Esophagus squamous epithelium (tissue), 4 donors: ENCODE results near the gene FOXF1.

ENCODE experiments used
- CTCF ChIP-seq, 6 experiments: fragments of 450-650 bp in 4 of 6; fragments of 200-600 bp in 2 of 6; sonication (generic) in 2 of 6; IDR thresholded peaks; one replicate each; pipeline ENCODE4 v1.5.1; 2016 to 2019; ENCODE audit warnings: antibody characterized with exemption in 6 of 6, mild to moderate bottlenecking in 4 of 6, moderate library complexity in 4 of 6
- POLR2A ChIP-seq, 4 donors: fragments of 450-650 bp; IDR thresholded peaks; one replicate each; pipeline ENCODE4 v1.6.1; 2017; ENCODE audit warnings: antibody characterized with exemption in 4 of 4, mild to moderate bottlenecking in 4 of 4, moderate library complexity in 3 of 4

GRCh38 chr16:86537486-86537885, 27.2 kb downstream of the FOXF1 start:
- TF ChIP-seq CTCF (IDR thresholded peaks at IDR 0.05) (no peak), POLR2A (IDR thresholded peaks at IDR 0.05) (no peak)
